ENCODE data around the gene APOO. TPM values are rescaled to one million over a fixed set of nuclear protein-coding genes. Genes with fewer than 3 reads are reported as not detected.
A peak's percentile ranks its signal among the peaks of the same experiment; 100 is the strongest.

The APOO gene
- total and polyA plus RNA-seq, 11 donors, result 41.0 to 113 (median 92.2) TPM

DNA sequence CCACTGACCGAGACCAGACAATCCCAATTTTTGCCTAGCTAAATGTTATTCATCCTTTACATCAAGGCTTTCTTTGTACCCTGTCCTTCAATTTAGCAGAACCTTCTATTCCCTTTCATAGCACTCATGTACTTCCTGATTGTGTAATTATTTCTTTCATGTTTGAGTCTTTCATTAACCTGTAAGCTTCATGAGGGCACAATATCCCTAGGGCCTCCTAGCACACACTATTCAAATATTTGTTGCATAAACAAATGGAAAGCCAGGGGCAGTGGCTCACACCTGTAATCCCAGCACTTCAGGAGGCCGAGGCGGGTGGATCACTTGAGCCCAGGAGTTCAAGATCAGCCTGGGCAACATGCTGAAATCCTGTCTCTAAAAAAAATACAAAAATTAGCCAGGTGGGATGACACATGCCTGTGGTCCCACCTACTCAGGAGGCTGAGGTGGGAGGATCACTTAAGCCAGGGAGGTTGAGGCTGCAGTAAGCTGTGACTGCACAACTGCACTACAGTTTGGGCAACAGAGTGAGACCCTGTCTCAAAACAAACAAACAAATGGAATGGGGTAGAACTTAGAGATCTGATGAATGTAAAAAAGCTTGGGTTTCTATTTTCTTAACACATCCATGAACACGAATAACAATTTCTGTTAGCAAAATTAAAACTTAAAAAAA, 65.8 kb downstream of the APOO start:
- 88 to 98% (median 94%) methylated on average over 4 of the region's 4 CpGs for WGBS, 4 donors
- no peak for DNase-seq

DNA sequence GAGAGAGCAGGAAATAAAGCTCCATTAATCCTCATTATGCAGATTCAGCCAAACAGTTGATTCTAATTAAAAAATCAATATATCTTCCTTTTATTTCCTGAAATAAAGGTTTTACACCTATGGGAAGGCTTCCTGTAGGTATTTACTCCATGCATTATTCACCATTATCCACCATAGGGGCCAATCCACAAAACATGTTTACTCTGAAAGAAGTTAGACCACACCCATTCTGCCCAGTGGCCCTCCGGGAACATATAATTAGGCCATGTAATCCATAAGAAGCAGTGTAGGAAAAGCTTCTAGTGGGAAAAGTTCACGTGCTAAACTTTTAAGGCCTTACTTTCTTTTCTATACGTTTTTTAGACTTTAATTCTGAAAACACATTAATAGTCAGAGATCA, 67.1 kb downstream of the APOO start:
- TF ChIP-seq POLR2A (IDR thresholded peaks at IDR 0.05) (no peak), CTCF (IDR thresholded peaks at IDR 0.05) (no peak)
- no peak for DNase-seq
- intact Hi-C loops (cut with DNase I), result no loop called here

More for the DNA sequence above, 65.8 kb downstream of the APOO start:
- no peak overlapping the region for H3K4me3 ChIP-seq
- H3K27me3 ChIP-seq, result peaks cover 0 to 2% (median 0%) of the 10 kb centered on the region in 9 donors
- H3K9me3 ChIP-seq, result no peaks in the 10 kb centered on the region
- H3K27ac ChIP-seq, result no peak overlapping the region
- H3K4me1 ChIP-seq, result peaks cover 0 to 16% (median 5%) of the 10 kb centered on the region in 12 donors
- no peak for TF ChIP-seq POLR2A (IDR thresholded peaks at IDR 0.05)
- TF ChIP-seq CTCF (IDR thresholded peaks at IDR 0.05), result no peak
- intact Hi-C loops (cut with DNase I), result no loop called here
- H3K36me3 ChIP-seq, result no peaks in the 10 kb centered on the region
- no peak for ATAC-seq

GRCh38 chrX:23838953-23839352, 68.8 kb downstream of the APOO start:
- TF ChIP-seq CTCF (IDR thresholded peaks at IDR 0.05) (no peak), POLR2A (IDR thresholded peaks at IDR 0.05) (no peak)
- no peak overlapping the region for H3K4me3 ChIP-seq
- peaks cover 0 to 4% (median 0%) of the 10 kb centered on the region in 12 donors for H3K4me1 ChIP-seq
- H3K27ac ChIP-seq, result peak overlapping the region in 1 of 12 donors; percentile 38
- ATAC-seq (no peak), DNase-seq (no peak)
- H3K27me3 ChIP-seq, result peaks cover 0 to 2% (median 0%) of the 10 kb centered on the region in 9 donors
- WGBS, 4 donors, result 71 to 88% (median 77%) methylated on average over 1 of the region's 1 CpG
- no peaks in the 10 kb centered on the region for H3K36me3 ChIP-seq
- intact Hi-C loops (cut with DNase I), result no loop called here
- no peaks in the 10 kb centered on the region for H3K9me3 ChIP-seq

More for the DNA sequence above, 67.1 kb downstream of the APOO start:
- H3K4me3 ChIP-seq, result no peak overlapping the region
- WGBS, 4 donors, result 76 to 83% (median 78%) methylated on average over 3 of the region's 3 CpGs
- no peaks in the 10 kb centered on the region for H3K36me3 ChIP-seq
- peaks cover 0 to 15% (median 5%) of the 10 kb centered on the region in 12 donors for H3K4me1 ChIP-seq
- no peaks in the 10 kb centered on the region for H3K9me3 ChIP-seq
- H3K27me3 ChIP-seq, result peaks cover 0 to 2% (median 0%) of the 10 kb centered on the region in 9 donors
- no peak for ATAC-seq
- H3K27ac ChIP-seq, result no peak overlapping the region

DNA sequence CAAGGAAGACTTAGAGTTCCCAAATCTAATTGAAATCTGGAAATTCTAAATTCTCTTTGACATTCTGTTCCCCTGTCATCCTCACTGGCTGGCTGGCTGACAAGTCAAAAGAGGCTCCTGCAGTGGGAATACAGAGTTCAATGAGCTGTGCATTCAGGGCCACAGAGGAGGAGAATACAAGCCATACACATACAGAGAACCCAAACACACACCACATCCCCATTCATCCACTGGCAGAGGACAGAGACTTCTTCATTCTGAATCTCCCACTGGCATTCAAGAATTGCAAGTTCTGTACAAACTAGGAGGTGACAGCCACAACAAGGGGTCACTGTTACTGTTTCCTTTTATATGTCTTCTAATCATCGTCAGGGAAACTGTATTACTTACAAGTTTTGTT, 75.0 kb downstream of the APOO start:
- H3K27ac ChIP-seq, result no peak overlapping the region
- ATAC-seq (no peak), DNase-seq (no peak)
- H3K27me3 ChIP-seq, result no peaks in the 10 kb centered on the region
- no peak for TF ChIP-seq POLR2A (IDR thresholded peaks at IDR 0.05)
- TF ChIP-seq CTCF (IDR thresholded peaks at IDR 0.05), result no peak
- H3K9me3 ChIP-seq, result no peaks in the 10 kb centered on the region
- no peak overlapping the region for H3K4me3 ChIP-seq
- intact Hi-C loops (cut with DNase I), result no loop called here
- WGBS, 4 donors, result 68 to 94% (median 83%) methylated on average over 1 of the region's 1 CpG
- no peaks in the 10 kb centered on the region for H3K36me3 ChIP-seq
- H3K4me1 ChIP-seq, result no peaks in the 10 kb centered on the region
